ENCODE data around the gene TAGLN. TPM values are rescaled to one million over a fixed set of nuclear protein-coding genes. Genes with fewer than 3 reads are reported as not detected.

TAGLN gene
- total and polyA plus RNA-seq, 2 of the 8 experiments (the other 6 are each of a cell fraction or from before 2014, with no cell fraction given): 140 to 300 TPM

- no peak for TF ChIP-seq CHD1 (IDR thresholded peaks at IDR 0.05; ENCODE audit: low read depth, low read length)
- TF ChIP-seq SP4 (IDR thresholded peaks at IDR 0.05; ENCODE audit: low read length): no peak
These were observed 19.8 kb downstream of the TAGLN start (continued) for GRCh38 chr11:117219001-117219400.
